MCF 10A (cell line): ENCODE measurements around the gene DEFB112. TPM values are rescaled to one million over a fixed set of nuclear protein-coding genes. Genes with fewer than 3 reads are reported as not detected.

Experiments
- Bru-seq: library from RNA; stranded (reverse); fragments of 400-500 nt; gene quantifications from one replicate; lab custom pipeline; 2021; lab: Mats Ljungman, UMichigan
- BruChase-seq, 2 experiments: library from RNA; stranded (reverse); fragments of 400-500 nt; gene quantifications; one replicate each; lab custom pipeline; 2021; lab: Mats Ljungman, UMichigan
- BruUV-seq: library from RNA; stranded (reverse); fragments of 400-500 nt; replicated peaks from 2 replicates; lab custom pipeline; 2021; lab: Mats Ljungman, UMichigan
- CTCF ChIA-PET: fragments of 300-600 bp; sonication (Branson Sonifier 250); formaldehyde crosslinking; extraction: SDS; loops from one replicate; lab custom pipeline; 2021; ENCODE audit warnings: antibody characterized with exemption, inconsistent platforms; lab: Yijun Ruan, JAX
- POLR2A ChIA-PET: fragments of 300-600, 350-650 bp; sonication (Branson Sonifier 250); formaldehyde crosslinking; extraction: SDS; loops from one replicate; lab custom pipeline; 2020; ENCODE audit warnings: antibody characterized with exemption, inconsistent platforms; lab: Yijun Ruan, JAX
- DNase-seq: peaks from one replicate; pipeline ENCODE4 v3.0.0-alpha.2; 2018; ENCODE audit not compliant: unreplicated experiment
- H3K27ac Mint-ChIP-seq: one replicate; pipeline ENCODE4 v1.8.0; 2022; ENCODE audit warnings: mild to moderate bottlenecking, low read depth, mixed read lengths; ENCODE audit not compliant: unreplicated experiment
- H3K27me3 Mint-ChIP-seq: one replicate; pipeline ENCODE4 v1.8.0; 2022; ENCODE audit warnings: mixed read lengths; ENCODE audit not compliant: insufficient read depth, unreplicated experiment
- H3K36me3 Mint-ChIP-seq: one replicate; pipeline ENCODE4 v1.8.0; 2022; ENCODE audit warnings: mild to moderate bottlenecking, moderate library complexity, mixed read lengths; ENCODE audit not compliant: insufficient read depth, unreplicated experiment
- H3K4me1 Mint-ChIP-seq: one replicate; pipeline ENCODE4 v1.8.0; 2022; ENCODE audit warnings: mixed read lengths; ENCODE audit not compliant: insufficient read depth, unreplicated experiment
- H3K4me3 Mint-ChIP-seq: one replicate; pipeline ENCODE4 v1.8.0; 2022; ENCODE audit warnings: mild to moderate bottlenecking, moderate library complexity, mixed read lengths; ENCODE audit not compliant: unreplicated experiment
- H3K9me3 Mint-ChIP-seq: one replicate; pipeline ENCODE4 v1.8.0; 2022; ENCODE audit warnings: mixed read lengths; ENCODE audit not compliant: unreplicated experiment
- intact Hi-C: fragments of 100-400 bp; cut with micrococcal nuclease; formaldehyde crosslinking; loops from 2 replicates; pipeline ENCODE4 v1.14.1; 2022
- long read RNA-seq: library from polyadenylated mRNA; stranded (forward); transcript quantifications from one replicate; pipeline ENCODE4 v2.0.0, GENCODE V29; 2022
- total RNA-seq: library from RNA; stranded (reverse); gene quantifications from 2 replicates; pipeline ENCODE4 v1.2.3, GENCODE V29; 2022
- TF ChIP-seq, protein P1 (sequence below): fragments of 200-600 bp; IDR thresholded peaks from one replicate; pipeline ENCODE4 v1.8.0; 2022; ENCODE audit warnings: antibody characterized with exemption, mild to moderate bottlenecking; ENCODE audit not compliant: unreplicated experiment

Gene DEFB112, protein sequence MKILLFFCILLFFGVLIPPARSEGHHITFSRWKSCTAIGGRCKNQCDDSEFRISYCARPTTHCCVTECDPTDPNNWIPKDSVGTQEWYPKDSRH
- total RNA-seq (not detected in 2 replicates), Bru-seq, nascent RNA (not detected), BruChase-seq, experiment 1, labeled RNA remaining after a 6-hour chase (not detected), BruChase-seq, experiment 2, labeled RNA remaining after a 2-hour chase (not detected)
- long read RNA-seq: 0 reads

DNA sequence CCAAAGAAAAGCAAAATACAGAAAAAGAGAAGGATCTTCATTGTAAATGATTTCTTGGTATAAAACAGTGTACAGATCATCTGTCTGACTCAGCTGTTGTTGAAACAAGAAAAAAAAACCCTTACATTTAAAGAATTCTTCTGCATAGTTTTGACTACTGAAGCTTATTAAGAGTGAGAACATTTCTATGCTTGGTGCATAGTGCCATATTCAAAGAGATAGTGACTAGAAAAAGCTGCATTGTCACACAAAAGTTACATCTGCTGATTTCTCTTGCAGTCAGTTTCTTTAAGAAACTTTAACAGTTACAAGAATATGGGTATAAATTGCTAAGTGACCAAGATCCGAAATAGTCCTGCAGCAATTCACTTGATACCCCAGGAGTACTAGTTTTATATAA, at the start of gene DEFB112:
TSS of gene DEFB112 (minus strand) at position 101 of the 400 bp plus-strand sequence. CDS start at position 41, 60 bp downstream.
- TF ChIP-seq, protein P1, sequence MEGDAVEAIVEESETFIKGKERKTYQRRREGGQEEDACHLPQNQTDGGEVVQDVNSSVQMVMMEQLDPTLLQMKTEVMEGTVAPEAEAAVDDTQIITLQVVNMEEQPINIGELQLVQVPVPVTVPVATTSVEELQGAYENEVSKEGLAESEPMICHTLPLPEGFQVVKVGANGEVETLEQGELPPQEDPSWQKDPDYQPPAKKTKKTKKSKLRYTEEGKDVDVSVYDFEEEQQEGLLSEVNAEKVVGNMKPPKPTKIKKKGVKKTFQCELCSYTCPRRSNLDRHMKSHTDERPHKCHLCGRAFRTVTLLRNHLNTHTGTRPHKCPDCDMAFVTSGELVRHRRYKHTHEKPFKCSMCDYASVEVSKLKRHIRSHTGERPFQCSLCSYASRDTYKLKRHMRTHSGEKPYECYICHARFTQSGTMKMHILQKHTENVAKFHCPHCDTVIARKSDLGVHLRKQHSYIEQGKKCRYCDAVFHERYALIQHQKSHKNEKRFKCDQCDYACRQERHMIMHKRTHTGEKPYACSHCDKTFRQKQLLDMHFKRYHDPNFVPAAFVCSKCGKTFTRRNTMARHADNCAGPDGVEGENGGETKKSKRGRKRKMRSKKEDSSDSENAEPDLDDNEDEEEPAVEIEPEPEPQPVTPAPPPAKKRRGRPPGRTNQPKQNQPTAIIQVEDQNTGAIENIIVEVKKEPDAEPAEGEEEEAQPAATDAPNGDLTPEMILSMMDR: no peak
- H3K27me3 Mint-ChIP-seq: peaks cover 36% of the 10 kb centered on the region
- no peak for DNase-seq
- no peaks in the 10 kb centered on the region for H3K9me3 Mint-ChIP-seq
- no TSS peak for BruUV-seq
- no peak within 1 kb of the TSS for H3K27ac Mint-ChIP-seq
- POLR2A ChIA-PET: no interaction called here
- no peak within 1 kb of the TSS for H3K4me3 Mint-ChIP-seq
- no peaks in the 10 kb centered on the region for H3K36me3 Mint-ChIP-seq
- CTCF ChIA-PET: no interaction called here
- no peaks in the 10 kb centered on the region for H3K4me1 Mint-ChIP-seq
- intact Hi-C loops: no loop called here

DNA sequence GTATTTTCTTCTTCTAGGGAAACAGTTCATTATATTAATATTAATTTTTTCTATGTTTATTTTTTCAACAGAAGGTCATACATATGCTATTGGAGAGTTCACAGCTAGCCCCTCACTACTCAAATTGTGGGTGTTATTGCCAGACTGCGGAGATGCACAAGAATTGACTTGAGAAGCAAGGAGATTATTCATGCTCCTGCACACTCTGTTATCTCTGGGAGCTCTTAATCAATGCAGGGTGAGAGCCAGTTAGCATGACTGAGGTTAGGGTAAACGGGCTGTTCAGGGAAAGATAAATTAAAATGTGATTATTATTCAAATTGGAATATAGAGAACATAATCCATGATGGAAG, 48.9 kb upstream of the DEFB112 start:
- Mint-ChIP-seq H3K4me1 (no peaks in the 10 kb centered on the region), H3K27me3 (peaks cover 58% of the 10 kb centered on the region), H3K27ac (no peak overlapping the region), H3K9me3 (no peaks in the 10 kb centered on the region), H3K4me3 (no peak overlapping the region), H3K36me3 (no peaks in the 10 kb centered on the region)
- no peak for DNase-seq
- POLR2A ChIA-PET: no interaction called here
- TF ChIP-seq, protein P1: no peak
- BruUV-seq: no TSS peak
- CTCF ChIA-PET: interaction anchor here (0.9 kb wide), 1 partner anchor 1862 kb away, joined by 4 read pairs; no protein-coding TSS in a partner anchor
- intact Hi-C loops: no loop called here

DNA sequence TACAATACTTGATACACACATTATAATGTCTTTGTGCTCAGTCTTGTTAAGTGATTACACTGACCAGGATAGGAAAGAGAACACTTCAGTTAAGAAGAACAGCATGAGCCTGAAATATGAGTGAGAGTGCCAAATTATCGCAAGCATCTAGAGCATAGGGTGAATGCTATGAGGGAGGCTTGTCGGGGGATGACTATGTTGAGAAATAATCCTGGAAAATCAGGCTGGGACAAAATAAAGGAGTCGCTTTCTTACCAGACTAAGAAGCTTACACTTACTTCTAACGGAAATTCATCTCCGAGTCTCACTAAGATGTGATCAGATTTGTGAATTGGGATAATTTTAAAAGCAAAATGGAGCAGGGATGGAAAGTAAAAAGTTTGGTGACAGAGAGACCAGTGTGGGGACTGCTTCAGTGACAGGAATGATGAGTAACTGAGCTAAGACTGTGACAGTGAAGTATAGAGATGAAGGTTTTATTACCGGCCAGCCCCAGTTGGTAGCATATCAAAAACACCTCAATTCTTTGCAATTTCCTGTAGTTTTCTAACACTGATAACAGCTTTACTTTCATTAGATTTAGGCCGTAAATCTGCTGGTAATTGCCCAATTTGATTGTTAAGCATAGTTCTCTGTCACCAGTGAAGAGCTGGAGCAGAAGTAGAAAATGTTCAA, 48.4 kb upstream of the DEFB112 start:
- no peaks in the 10 kb centered on the region for H3K9me3 Mint-ChIP-seq
- no peaks in the 10 kb centered on the region for H3K36me3 Mint-ChIP-seq
- no peak overlapping the region for H3K4me3 Mint-ChIP-seq
- BruUV-seq: no TSS peak
- no peaks in the 10 kb centered on the region for H3K4me1 Mint-ChIP-seq
- TF ChIP-seq, protein P1: no peak
- intact Hi-C loops: no loop called here
- peaks cover 53% of the 10 kb centered on the region for H3K27me3 Mint-ChIP-seq
- CTCF ChIA-PET: interaction anchor here (0.9 kb wide), 1 partner anchor 1862 kb away, joined by 4 read pairs; no protein-coding TSS in a partner anchor
- DNase-seq: no peak
- POLR2A ChIA-PET: no interaction called here
- no peak overlapping the region for H3K27ac Mint-ChIP-seq

DNA sequence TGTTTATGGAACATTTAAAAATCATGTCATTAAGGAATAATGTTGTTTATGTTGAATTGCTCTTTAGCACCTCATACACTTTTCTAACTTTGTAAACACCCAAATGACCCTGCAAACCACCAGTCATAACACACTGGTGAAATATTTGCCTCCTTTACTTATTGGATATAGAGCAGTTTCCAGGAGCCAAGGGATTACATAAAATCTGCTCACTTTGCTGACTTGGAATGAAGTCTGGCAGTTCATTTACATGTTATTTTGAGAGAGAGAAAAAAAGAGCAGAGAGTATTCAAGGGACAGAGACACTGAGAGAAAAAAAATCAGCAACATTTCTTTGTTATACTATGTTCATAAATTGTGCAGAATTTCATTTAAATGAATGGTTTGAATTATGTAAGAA, 46.6 kb upstream of the DEFB112 start:
- TF ChIP-seq, protein P1: no peak
- no peak for DNase-seq
- H3K27ac Mint-ChIP-seq: no peak overlapping the region
- no peaks in the 10 kb centered on the region for H3K36me3 Mint-ChIP-seq
- no peak overlapping the region for H3K4me3 Mint-ChIP-seq
- H3K27me3 Mint-ChIP-seq: peaks cover 39% of the 10 kb centered on the region
- no TSS peak for BruUV-seq
- POLR2A ChIA-PET: no interaction called here
- intact Hi-C loops: no loop called here
- no peaks in the 10 kb centered on the region for H3K4me1 Mint-ChIP-seq
- H3K9me3 Mint-ChIP-seq: no peaks in the 10 kb centered on the region
- CTCF ChIA-PET: interaction anchor here (0.6 kb wide), 1 partner anchor 83 kb away, joined by 3 read pairs; no protein-coding TSS in a partner anchor
